ENCODE data around the gene ALPL. TPM values are rescaled to one million over a fixed set of nuclear protein-coding genes. Genes with fewer than 3 reads are reported as not detected.
"Not testable (repeated sequence)": the region's sequence is repeated elsewhere in the genome, so short reads cannot be mapped to it uniquely, and the experiment has no call there.

ALPL gene
- total RNA-seq, 2 experiments from 2014 or later = not detected

- Mint-ChIP-seq H3K36me3 (ENCODE audit: low read depth) (no peaks in the 10 kb centered on the region), H3K4me3 (no peak overlapping the region), H3K9me3 (ENCODE audit: low read depth) (no peaks in the 10 kb centered on the region), H3K27ac (no peak overlapping the region), H3K4me1 (no peaks in the 10 kb centered on the region), H3K27me3 (no peaks in the 10 kb centered on the region)
- intact Hi-C loops (cut with DNase I, micrococcal nuclease) = no loop called here
- DNase-seq (no peak), ATAC-seq (no peak)
- CTCF ChIA-PET = no interaction called here
- POLR2A ChIA-PET = interaction anchor here (0.6 kb wide), 1 partner anchor 289 kb away, joined by 3 read pairs; no protein-coding TSS in a partner anchor
Measured at GRCh38 chr1:21564521-21565095, 55.4 kb downstream of the ALPL start.

DNA sequence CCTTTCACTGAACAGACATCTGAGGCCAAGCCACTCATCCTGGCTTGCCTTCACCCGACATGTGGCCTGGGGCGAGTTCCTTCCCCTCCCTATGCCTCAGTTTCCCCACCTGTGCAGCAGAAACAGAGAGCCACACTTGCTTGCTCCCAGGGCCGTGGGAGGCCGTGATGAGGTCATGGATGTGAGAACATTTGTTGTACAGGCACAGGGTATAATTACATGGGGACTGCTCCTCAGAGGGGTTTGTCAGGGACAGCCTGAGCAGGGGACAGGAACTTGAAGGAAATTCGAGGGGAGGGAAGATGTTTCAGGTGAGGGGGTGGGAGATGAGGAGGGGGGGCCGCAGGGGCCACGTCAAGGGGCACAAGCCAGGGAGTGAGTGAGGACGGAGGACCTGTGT is 56.1 kb downstream of the ALPL start:
- ChIA-PET CTCF (no interaction called here), POLR2A (no interaction called here)
- H3K4me3 Mint-ChIP-seq = no peak overlapping the region
- intact Hi-C loops (cut with DNase I, micrococcal nuclease) = no loop called here
- DNase-seq (no peak), ATAC-seq (no peak)
- H3K4me1 Mint-ChIP-seq = no peaks in the 10 kb centered on the region
- H3K27me3 Mint-ChIP-seq = no peaks in the 10 kb centered on the region
- no peaks in the 10 kb centered on the region for H3K36me3 Mint-ChIP-seq (ENCODE audit: low read depth)
- no peaks in the 10 kb centered on the region for H3K9me3 Mint-ChIP-seq (ENCODE audit: low read depth)
- no peak overlapping the region for H3K27ac Mint-ChIP-seq

DNA sequence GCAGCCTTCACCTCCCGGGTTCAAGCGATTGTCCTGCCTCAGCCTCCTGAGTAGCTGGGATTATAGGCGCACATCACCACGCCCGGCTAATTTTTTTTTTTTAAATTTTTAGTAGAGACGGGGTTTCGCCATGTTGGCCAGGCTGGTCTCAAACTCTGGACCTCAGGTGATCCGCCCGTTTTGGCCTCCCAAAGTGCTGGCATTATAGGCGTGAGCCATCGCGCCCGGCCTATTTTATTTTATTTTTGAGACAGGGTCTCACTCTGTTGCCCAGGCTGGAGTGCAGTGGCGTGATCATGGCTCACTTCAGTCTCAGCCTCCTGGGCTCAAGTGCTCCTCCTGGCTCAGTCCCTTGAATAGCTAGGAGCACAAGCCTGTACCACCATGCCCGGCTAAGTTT is 57.1 kb downstream of the ALPL start:
- H3K27ac Mint-ChIP-seq; DNase-seq; H3K4me3 Mint-ChIP-seq; H3K27me3 Mint-ChIP-seq; H3K36me3 Mint-ChIP-seq (ENCODE audit: low read depth); ATAC-seq; H3K9me3 Mint-ChIP-seq (ENCODE audit: low read depth); CTCF ChIA-PET; H3K4me1 Mint-ChIP-seq; intact Hi-C loops (cut with DNase I, micrococcal nuclease); POLR2A ChIA-PET: not testable (repeated sequence)

- ChIA-PET POLR2A (no interaction called here), CTCF (interaction anchor here (0.7 kb wide), 1 partner anchor 11 kb away, joined by 3 read pairs; no protein-coding TSS in a partner anchor)
- DNase-seq = no peak
- ATAC-seq = no peak
- H3K36me3 Mint-ChIP-seq (ENCODE audit: low read depth) = no peaks in the 10 kb centered on the region
- H3K9me3 Mint-ChIP-seq (ENCODE audit: low read depth) = no peaks in the 10 kb centered on the region
- intact Hi-C loops (cut with DNase I, micrococcal nuclease) = no loop called here
- no peak overlapping the region for H3K27ac Mint-ChIP-seq
- no peak overlapping the region for H3K4me3 Mint-ChIP-seq
- H3K27me3 Mint-ChIP-seq = no peaks in the 10 kb centered on the region
- no peaks in the 10 kb centered on the region for H3K4me1 Mint-ChIP-seq
Measured at GRCh38 chr1:21567241-21568005, 58.2 kb downstream of the ALPL start.

DNA sequence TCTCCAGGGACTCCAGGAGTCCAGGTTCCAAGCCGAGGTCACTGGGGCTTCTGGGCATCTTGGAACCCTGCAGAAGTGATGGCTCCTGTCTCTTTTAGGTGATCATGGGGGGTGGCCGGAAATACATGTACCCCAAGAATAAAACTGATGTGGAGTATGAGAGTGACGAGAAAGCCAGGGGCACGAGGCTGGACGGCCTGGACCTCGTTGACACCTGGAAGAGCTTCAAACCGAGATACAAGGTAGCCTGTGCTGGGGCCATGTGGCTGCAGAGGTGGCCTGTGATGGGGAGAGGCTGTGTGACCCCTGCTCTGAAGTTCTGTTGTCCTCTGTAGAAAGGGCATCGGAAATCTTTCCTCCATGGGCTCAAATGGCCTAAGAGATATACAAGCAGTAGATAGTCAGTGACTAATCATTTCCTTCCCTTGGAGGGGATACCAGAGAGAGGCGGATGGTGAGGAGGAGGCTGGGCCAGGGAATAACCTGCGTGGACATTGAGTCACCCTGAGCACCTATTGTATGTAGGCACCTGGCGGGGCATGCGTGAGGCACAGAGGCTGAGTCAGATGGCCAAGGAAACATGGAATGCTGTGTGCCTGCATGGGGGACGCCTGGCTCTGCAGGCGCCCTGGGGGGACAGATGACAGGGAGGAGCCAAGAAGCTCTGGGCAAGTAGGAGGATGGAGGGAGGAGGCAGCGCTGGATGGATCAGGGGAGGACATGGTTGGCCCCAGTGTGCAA is 59.0 kb downstream of the ALPL start:
- DNase-seq = no peak
- Mint-ChIP-seq H3K36me3 (ENCODE audit: low read depth) (no peaks in the 10 kb centered on the region), H3K27ac (no peak overlapping the region), H3K9me3 (ENCODE audit: low read depth) (no peaks in the 10 kb centered on the region), H3K4me1 (no peaks in the 10 kb centered on the region), H3K4me3 (no peak overlapping the region), H3K27me3 (no peaks in the 10 kb centered on the region)
- POLR2A ChIA-PET = no interaction called here
- CTCF ChIA-PET = interaction anchor here (0.7 kb wide), 1 partner anchor 43 kb away, joined by 3 read pairs; no protein-coding TSS in a partner anchor
- intact Hi-C loops (cut with DNase I, micrococcal nuclease) = no loop called here
- ATAC-seq = no peak

GRCh38 chr1:21568809-21569385 is 59.7 kb downstream of the ALPL start:
- H3K9me3 Mint-ChIP-seq (ENCODE audit: low read depth) = no peaks in the 10 kb centered on the region
- no peaks in the 10 kb centered on the region for H3K4me1 Mint-ChIP-seq
- intact Hi-C loops (cut with DNase I, micrococcal nuclease) = no loop called here
- CTCF ChIA-PET = interaction anchor here (0.7 kb wide), 1 partner anchor 42 kb away, joined by 3 read pairs; no protein-coding TSS in a partner anchor
- no peak overlapping the region for H3K27ac Mint-ChIP-seq
- DNase-seq (no peak), ATAC-seq (no peak)
- POLR2A ChIA-PET = no interaction called here
- H3K4me3 Mint-ChIP-seq = no peak overlapping the region
- peaks cover 5% of the 10 kb centered on the region for H3K27me3 Mint-ChIP-seq
- no peaks in the 10 kb centered on the region for H3K36me3 Mint-ChIP-seq (ENCODE audit: low read depth)

DNA sequence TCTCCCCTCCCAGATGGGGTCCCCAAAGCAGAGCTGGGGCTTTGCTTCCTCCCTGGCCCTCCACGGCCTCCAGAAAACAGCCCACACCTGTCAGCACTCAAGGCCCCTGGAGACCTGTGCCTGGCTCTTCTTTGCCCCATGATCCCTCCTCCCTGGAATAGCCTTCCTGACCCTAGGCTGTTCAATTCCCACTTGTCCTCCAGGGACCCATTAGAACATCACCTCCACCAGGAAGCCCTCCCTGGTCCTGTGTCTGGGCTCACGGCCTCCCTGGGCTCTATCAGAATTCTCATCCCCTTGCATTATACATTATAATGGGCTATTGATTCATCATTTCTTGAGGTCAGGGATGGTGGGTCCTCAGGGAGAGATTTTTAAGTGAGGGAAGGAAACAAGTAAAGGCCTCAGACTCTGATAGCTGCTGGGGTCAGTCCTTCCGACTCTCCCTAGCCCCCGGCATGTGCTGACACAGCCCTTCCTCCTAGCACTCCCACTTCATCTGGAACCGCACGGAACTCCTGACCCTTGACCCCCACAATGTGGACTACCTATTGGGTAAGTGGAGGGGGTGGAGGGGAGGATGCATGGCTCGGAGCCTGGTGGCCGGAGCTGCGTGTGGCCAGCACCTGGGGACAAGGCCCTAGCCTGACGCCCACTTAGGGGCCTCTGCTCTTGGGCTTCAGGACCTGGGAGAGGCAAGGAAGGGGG is 60.8 kb downstream of the ALPL start:
- H3K36me3 Mint-ChIP-seq (ENCODE audit: low read depth) = no peaks in the 10 kb centered on the region
- ChIA-PET POLR2A (interaction anchor here (0.7 kb wide), 1 partner anchor 13 kb away, joined by 3 read pairs; no protein-coding TSS in a partner anchor), CTCF (interaction anchor here (0.6 kb wide), 1 partner anchor 395 kb away, joined by 3 read pairs; no protein-coding TSS in a partner anchor)
- no peaks in the 10 kb centered on the region for H3K9me3 Mint-ChIP-seq (ENCODE audit: low read depth)
- H3K4me3 Mint-ChIP-seq = no peak overlapping the region
- H3K27ac Mint-ChIP-seq = no peak overlapping the region
- peaks cover 8% of the 10 kb centered on the region for H3K27me3 Mint-ChIP-seq
- intact Hi-C loops (cut with DNase I, micrococcal nuclease) = no loop called here
- ATAC-seq (no peak), DNase-seq (no peak)
- H3K4me1 Mint-ChIP-seq = no peaks in the 10 kb centered on the region

- H3K4me1 Mint-ChIP-seq = no peaks in the 10 kb centered on the region
- H3K36me3 Mint-ChIP-seq (ENCODE audit: low read depth) = no peaks in the 10 kb centered on the region
- DNase-seq (no peak), ATAC-seq (no peak)
- no peak overlapping the region for H3K4me3 Mint-ChIP-seq
- ChIA-PET CTCF (interaction anchor here (0.6 kb wide), 1 partner anchor 395 kb away, joined by 3 read pairs; no protein-coding TSS in a partner anchor), POLR2A (interaction anchor here (0.7 kb wide), 1 partner anchor 14 kb away, joined by 3 read pairs; no protein-coding TSS in a partner anchor)
- intact Hi-C loops (cut with DNase I, micrococcal nuclease) = no loop called here
- H3K27ac Mint-ChIP-seq = no peak overlapping the region
- H3K27me3 Mint-ChIP-seq = peaks cover 8% of the 10 kb centered on the region
- no peaks in the 10 kb centered on the region for H3K9me3 Mint-ChIP-seq (ENCODE audit: low read depth)
Measured at GRCh38 chr1:21570528-21570875, 61.3 kb downstream of the ALPL start.

DNA sequence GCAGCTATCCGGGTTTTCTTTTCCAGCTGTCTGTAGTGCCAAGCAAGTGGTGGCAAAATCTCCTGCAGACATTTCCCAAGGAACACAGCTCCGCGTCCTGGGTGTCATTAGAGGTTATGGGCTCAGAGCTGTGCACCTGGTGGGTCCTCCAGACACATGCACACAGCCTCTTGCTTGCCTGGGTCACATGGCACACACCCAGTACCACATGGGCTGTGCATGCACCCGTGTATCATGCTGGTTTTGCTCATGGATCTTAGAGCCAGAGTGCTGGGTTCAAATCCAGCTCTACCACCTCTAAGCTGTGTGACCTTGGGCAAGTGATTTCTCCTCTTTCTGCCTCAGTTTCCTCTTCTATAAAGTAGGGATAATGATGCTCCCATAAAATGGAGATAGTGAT is 61.7 kb downstream of the ALPL start:
- ChIA-PET CTCF (no interaction called here), POLR2A (interaction anchor here (0.7 kb wide), 1 partner anchor 14 kb away, joined by 3 read pairs; no protein-coding TSS in a partner anchor)
- Mint-ChIP-seq H3K4me1 (no peaks in the 10 kb centered on the region), H3K9me3 (ENCODE audit: low read depth) (no peaks in the 10 kb centered on the region), H3K36me3 (ENCODE audit: low read depth) (no peaks in the 10 kb centered on the region), H3K27ac (no peak overlapping the region), H3K27me3 (peaks cover 9% of the 10 kb centered on the region), H3K4me3 (no peak overlapping the region)
- intact Hi-C loops (cut with DNase I, micrococcal nuclease) = no loop called here
- DNase-seq = no peak
- ATAC-seq = no peak

- no peak overlapping the region for H3K4me3 Mint-ChIP-seq
- CTCF ChIA-PET = no interaction called here
- POLR2A ChIA-PET = interaction anchor here (0.7 kb wide), 1 partner anchor 682 kb away, joined by 3 read pairs; no protein-coding TSS in a partner anchor
Measured at GRCh38 chr1:21572221-21572620, 63.0 kb downstream of the ALPL start.

GRCh38 chr1:21572735-21573277 is 63.6 kb downstream of the ALPL start:
- no peak overlapping the region for H3K4me3 Mint-ChIP-seq
- no peaks in the 10 kb centered on the region for H3K4me1 Mint-ChIP-seq
- H3K27ac Mint-ChIP-seq = no peak overlapping the region
- ChIA-PET CTCF (interaction anchor here (1.1 kb wide), 1 partner anchor 204 kb away, joined by 3 read pairs; no protein-coding TSS in a partner anchor), POLR2A (no interaction called here)
- intact Hi-C loops (cut with DNase I, micrococcal nuclease) = no loop called here
- no peak for ATAC-seq
- DNase-seq = no peak
- peaks cover 12% of the 10 kb centered on the region for H3K27me3 Mint-ChIP-seq
- H3K9me3 Mint-ChIP-seq (ENCODE audit: low read depth) = no peaks in the 10 kb centered on the region
- no peaks in the 10 kb centered on the region for H3K36me3 Mint-ChIP-seq (ENCODE audit: low read depth)

More at GRCh38 chr1:21572221-21572620, 63.0 kb downstream of the ALPL start:
- Mint-ChIP-seq H3K36me3 (ENCODE audit: low read depth) (no peaks in the 10 kb centered on the region), H3K4me1 (no peaks in the 10 kb centered on the region), H3K9me3 (ENCODE audit: low read depth) (no peaks in the 10 kb centered on the region), H3K27ac (no peak overlapping the region), H3K27me3 (peaks cover 12% of the 10 kb centered on the region)
- ATAC-seq (no peak), DNase-seq (no peak)
- intact Hi-C loops (cut with DNase I, micrococcal nuclease) = no loop called here
